ENCODE data around the gene GGT1.
"Not testable (repeated sequence)": the region's sequence is repeated elsewhere in the genome, so short reads cannot be mapped to it uniquely, and the experiment has no call there.

- not testable (repeated sequence) for TF ChIP-seq CTCF, POLR2A (IDR thresholded peaks at IDR 0.05)
These were observed 41.4 kb downstream of the GGT1 start for GRCh38 chr22:24644409-24644808.
